ENCODE measurements around the gene C3orf49. TPM values are rescaled to one million over a fixed set of nuclear protein-coding genes. Genes with fewer than 3 reads are reported as not detected.

Gene C3orf49
- total RNA-seq, 1 donor from 2014 or later: not detected

- DNase-seq (ENCODE audit: low read depth) (no peak), FAIRE-seq (no peak)
- Histone ChIP-seq H3K4me1 (ENCODE audit: insufficient read depth, low read length) (peaks cover 20% of the 10 kb centered on the region), H3K79me2 (ENCODE audit: insufficient read depth, low read length) (peaks cover 68% of the 10 kb centered on the region), H3K27ac (ENCODE audit: low read depth, low read length) (no peak overlapping the region), H4K20me1 (ENCODE audit: insufficient read depth, low read length) (peaks cover 75% of the 10 kb centered on the region), H3K4me2 (ENCODE audit: low read length) (no peak overlapping the region), H3K9ac (ENCODE audit: low read length) (no peak overlapping the region), H3K27me3 (ENCODE audit: insufficient read depth, low read length) (no peaks in the 10 kb centered on the region), H3K4me3 (ENCODE audit: insufficient read depth, low read depth, low read length) (no peak overlapping the region), H3K9me3 (ENCODE audit: insufficient read depth, low read depth, low read length) (no peaks in the 10 kb centered on the region), H2AFZ (ENCODE audit: low read depth, low read length) (no peak overlapping the region), H3K36me3 (ENCODE audit: insufficient read depth, low read length) (no peaks in the 10 kb centered on the region)
- Mint-ChIP-seq H3K27me3 (ENCODE audit: low read depth, unreplicated experiment) (no peaks in the 10 kb centered on the region), H3K4me1 (ENCODE audit: low read depth, unreplicated experiment) (peaks cover 30% of the 10 kb centered on the region), H3K27ac (ENCODE audit: unreplicated experiment) (no peak overlapping the region), H3K4me3 (ENCODE audit: unreplicated experiment) (no peak overlapping the region), H3K9me3 (ENCODE audit: unreplicated experiment) (no peaks in the 10 kb centered on the region), H3K36me3 (ENCODE audit: low read depth, unreplicated experiment) (no peaks in the 10 kb centered on the region)
- no peak for TF ChIP-seq EZH2 (IDR thresholded peaks at IDR 0.05; ENCODE audit: insufficient read depth, low read length)
- no peak for TF ChIP-seq CTCF (IDR thresholded peaks at IDR 0.05; ENCODE audit: insufficient read depth, low read depth, low read length)
Measured at GRCh38 chr3:63875510-63875909, 56.4 kb downstream of the C3orf49 start.

- no peak overlapping the region for H3K9ac ChIP-seq (ENCODE audit: low read length)
- peaks cover 20% of the 10 kb centered on the region for H3K4me1 ChIP-seq (ENCODE audit: insufficient read depth, low read length)
- H4K20me1 ChIP-seq (ENCODE audit: insufficient read depth, low read length): peaks cover 80% of the 10 kb centered on the region
- H2AFZ ChIP-seq (ENCODE audit: low read depth, low read length): no peak overlapping the region
- H3K4me2 ChIP-seq (ENCODE audit: low read length): no peak overlapping the region
- Mint-ChIP-seq H3K4me3 (ENCODE audit: unreplicated experiment) (no peak overlapping the region), H3K27ac (ENCODE audit: unreplicated experiment) (no peak overlapping the region), H3K27me3 (ENCODE audit: low read depth, unreplicated experiment) (no peaks in the 10 kb centered on the region), H3K9me3 (ENCODE audit: unreplicated experiment) (no peaks in the 10 kb centered on the region), H3K36me3 (ENCODE audit: low read depth, unreplicated experiment) (no peaks in the 10 kb centered on the region), H3K4me1 (ENCODE audit: low read depth, unreplicated experiment) (peaks cover 26% of the 10 kb centered on the region)
- TF ChIP-seq EZH2 (IDR thresholded peaks at IDR 0.05; ENCODE audit: insufficient read depth, low read length) (no peak), CTCF (IDR thresholded peaks at IDR 0.05; ENCODE audit: insufficient read depth, low read depth, low read length) (no peak)
- no peaks in the 10 kb centered on the region for H3K36me3 ChIP-seq (ENCODE audit: insufficient read depth, low read length)
- H3K9me3 ChIP-seq (ENCODE audit: insufficient read depth, low read depth, low read length): no peaks in the 10 kb centered on the region
- H3K4me3 ChIP-seq (ENCODE audit: insufficient read depth, low read depth, low read length): no peak overlapping the region
- peaks cover 69% of the 10 kb centered on the region for H3K79me2 ChIP-seq (ENCODE audit: insufficient read depth, low read length)
- DNase-seq (ENCODE audit: low read depth) (no peak), FAIRE-seq (no peak)
- no peaks in the 10 kb centered on the region for H3K27me3 ChIP-seq (ENCODE audit: insufficient read depth, low read length)
- H3K27ac ChIP-seq (ENCODE audit: low read depth, low read length): no peak overlapping the region
Measured at GRCh38 chr3:63876260-63876659, 57.2 kb downstream of the C3orf49 start.

GRCh38 chr3:63877737-63878393 lies 58.8 kb downstream of the C3orf49 start:
- Mint-ChIP-seq H3K4me1 (ENCODE audit: low read depth, unreplicated experiment) (peaks cover 18% of the 10 kb centered on the region), H3K4me3 (ENCODE audit: unreplicated experiment) (no peak overlapping the region), H3K27me3 (ENCODE audit: low read depth, unreplicated experiment) (no peaks in the 10 kb centered on the region), H3K36me3 (ENCODE audit: low read depth, unreplicated experiment) (no peaks in the 10 kb centered on the region), H3K9me3 (ENCODE audit: unreplicated experiment) (no peaks in the 10 kb centered on the region), H3K27ac (ENCODE audit: unreplicated experiment) (no peak overlapping the region)
- DNase-seq (ENCODE audit: low read depth): peak; percentile 40
- H3K36me3 ChIP-seq (ENCODE audit: insufficient read depth, low read length): no peaks in the 10 kb centered on the region
- H4K20me1 ChIP-seq (ENCODE audit: insufficient read depth, low read length): peaks cover 87% of the 10 kb centered on the region
- no peak for FAIRE-seq
- H3K4me1 ChIP-seq (ENCODE audit: insufficient read depth, low read length): peaks cover 12% of the 10 kb centered on the region
- no peak overlapping the region for H2AFZ ChIP-seq (ENCODE audit: low read depth, low read length)
- H3K27ac ChIP-seq (ENCODE audit: low read depth, low read length): no peak overlapping the region
- H3K4me2 ChIP-seq (ENCODE audit: low read length): peak overlapping the region; percentile 9
- TF ChIP-seq CTCF (IDR thresholded peaks at IDR 0.05; ENCODE audit: insufficient read depth, low read depth, low read length) (no peak), EZH2 (IDR thresholded peaks at IDR 0.05; ENCODE audit: insufficient read depth, low read length) (no peak)
- no peak overlapping the region for H3K4me3 ChIP-seq (ENCODE audit: insufficient read depth, low read depth, low read length)
- H3K9me3 ChIP-seq (ENCODE audit: insufficient read depth, low read depth, low read length): no peaks in the 10 kb centered on the region
- H3K9ac ChIP-seq (ENCODE audit: low read length): peak overlapping the region; percentile 8
- H3K27me3 ChIP-seq (ENCODE audit: insufficient read depth, low read length): no peaks in the 10 kb centered on the region
- peaks cover 80% of the 10 kb centered on the region for H3K79me2 ChIP-seq (ENCODE audit: insufficient read depth, low read length)
